ENCODE measurements around the gene C10orf71.

Gene C10orf71, protein sequence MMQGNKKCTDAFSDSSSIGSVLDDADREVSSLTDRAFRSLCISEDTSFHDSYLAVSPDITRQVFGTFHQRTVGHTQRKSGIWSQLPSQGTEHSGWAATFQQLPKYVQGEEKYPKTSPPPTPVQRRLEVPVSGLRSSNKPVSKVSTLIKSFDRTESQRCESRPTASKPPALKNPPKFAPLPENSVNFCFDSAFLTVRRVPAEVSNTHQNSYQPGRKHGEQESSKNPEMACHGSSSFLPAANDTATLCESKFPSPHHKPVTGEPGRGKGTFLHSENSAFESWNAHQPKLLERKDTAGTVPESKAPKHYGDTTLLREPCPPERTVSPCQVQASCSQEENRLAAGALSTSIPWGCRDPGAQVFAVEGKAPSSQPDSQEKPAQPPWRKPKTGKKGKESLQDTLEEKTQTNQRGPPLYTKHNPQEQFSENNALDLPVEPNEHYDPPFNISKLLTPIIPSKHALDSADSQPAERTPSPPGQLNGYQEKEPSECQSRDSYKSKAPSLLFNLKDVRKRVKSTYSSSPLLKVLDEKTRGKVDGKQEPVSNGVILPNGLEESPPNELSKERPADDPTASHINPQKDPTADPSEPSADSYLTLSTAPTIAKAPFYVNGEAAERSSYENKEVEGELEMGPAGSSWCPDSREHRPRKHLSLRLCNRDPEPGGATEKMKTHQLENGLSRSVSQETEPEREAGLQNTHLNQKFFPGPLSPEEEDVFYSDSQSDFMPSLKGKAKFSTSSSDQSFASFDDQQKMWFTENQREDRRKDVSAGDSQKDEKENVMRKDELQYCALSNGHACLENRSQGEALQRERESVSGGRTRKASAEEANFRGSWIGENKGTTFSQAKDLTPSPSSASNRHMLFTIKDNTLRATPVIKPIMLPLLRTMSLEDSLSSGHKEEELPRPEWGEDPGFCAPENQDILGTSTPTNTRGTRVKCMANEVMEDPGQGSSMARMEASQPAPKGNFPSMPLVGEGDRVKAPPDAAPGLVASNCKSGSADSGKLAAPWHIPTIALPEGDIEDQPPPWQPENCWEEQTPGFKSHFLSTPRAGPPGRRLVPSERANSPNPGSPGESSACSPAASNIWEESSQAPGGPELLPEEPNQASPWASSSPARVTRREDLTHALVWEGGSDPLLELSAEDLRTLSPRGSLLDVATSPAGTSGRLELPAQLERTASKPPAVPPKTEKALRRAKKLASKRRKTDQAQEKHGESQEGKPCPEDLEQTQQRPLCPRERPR (N-terminal part only)

DNA sequence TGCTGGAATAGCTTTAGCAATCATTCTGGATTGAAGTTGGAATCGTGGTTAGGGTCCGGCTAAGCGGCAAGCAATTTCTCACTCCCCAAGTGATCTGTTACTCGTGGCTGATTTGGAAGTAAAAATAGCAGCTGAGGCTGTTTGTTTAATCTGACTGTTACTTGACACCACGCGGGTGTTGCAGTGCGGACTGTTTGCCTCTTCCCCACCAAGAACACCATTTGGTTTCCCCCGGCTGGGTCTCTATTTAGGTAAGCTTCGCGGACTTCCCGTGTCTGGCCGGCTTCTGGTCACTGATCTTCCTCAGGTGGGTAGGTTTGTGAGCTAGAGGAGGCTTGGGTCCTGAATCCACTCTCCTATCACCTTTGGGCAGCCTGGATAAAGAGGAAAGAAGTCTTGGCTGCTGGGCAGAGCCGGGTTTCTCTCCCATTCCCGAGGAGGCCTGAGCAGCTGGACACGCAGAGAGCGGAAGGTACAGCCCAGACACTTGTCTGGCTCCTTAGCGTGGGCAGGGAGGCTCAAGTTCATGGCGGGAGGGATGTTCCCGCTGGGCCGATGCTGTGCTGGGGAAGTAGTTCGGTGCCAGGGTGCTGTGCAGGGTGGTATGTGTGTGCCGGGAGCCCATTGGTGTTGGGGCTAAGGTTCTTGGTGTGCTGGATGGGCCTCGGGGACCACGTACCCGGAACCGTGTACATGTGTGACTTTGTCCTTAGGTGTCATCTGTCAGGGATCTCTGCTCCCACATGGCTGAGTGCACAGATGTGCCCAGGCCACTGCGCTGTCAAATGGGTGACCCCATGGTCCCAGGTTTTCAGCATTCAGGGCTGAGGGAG is at the start of gene C10orf71:
TSS of gene C10orf71 (plus strand) at position 188 of the 833 bp plus-strand sequence. CDS start 23,376 bp downstream, outside the sequence.
- DNase-seq = no peak

DNA sequence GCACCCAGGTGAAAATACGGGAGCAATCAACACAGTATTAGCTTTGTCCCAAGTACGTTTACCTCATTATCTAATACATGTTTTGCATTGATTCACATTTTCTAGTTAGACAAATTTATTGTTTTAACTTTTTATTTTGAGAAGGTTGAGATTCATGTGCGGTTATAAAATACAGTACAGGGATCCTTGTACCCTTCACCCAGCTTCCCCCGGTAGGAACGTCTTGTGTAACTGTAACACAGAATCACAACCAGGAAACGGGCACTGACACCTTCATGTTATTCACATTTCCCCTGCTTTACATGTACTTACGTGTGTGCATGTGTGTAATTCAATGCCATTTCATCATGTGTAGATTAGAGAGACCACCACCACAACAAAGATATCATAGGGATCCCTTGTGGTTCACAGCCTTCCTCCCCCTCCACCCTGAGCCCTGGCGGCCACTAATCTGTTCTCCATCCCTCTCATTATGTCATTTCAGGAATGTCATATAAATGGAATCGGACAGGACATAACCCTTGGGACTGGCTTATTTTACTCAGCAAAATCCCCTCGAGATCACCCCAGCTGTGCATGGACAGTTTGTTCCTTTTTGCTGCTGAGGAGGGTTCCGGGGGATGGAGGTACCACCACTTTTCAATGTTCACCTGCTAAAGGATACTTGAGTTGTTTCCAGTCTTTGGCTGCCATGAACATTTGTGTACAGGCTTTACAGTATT is 46.5 kb upstream of the C10orf71 start:
- DNase-seq = no peak

DNA sequence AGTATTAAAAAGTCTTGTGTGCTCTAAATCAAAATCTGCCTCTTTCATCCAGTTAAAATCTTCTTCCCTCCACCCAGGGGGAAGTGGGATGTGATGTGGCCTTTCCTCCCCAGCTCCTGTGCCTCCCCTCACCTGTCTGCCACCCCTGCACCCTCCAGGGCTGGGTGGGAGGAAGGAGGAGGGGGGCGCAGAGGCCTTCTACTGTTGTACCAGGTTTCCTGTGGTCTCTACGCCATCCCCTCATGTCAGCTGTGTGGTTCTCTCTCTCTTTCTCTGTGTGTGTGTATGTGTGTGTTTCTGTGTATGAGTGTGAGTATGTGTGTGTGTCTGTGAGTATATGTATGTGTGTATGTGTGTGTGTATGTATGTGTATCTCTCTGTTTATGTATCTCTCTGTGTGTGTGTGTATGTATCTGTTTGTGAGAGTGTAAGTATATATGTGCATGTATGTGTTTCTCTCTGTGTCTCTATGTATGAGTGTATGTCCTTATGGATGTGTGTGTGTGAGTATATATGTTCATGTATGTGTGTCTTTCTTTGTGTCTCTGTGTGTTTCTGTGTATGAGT is 45.5 kb upstream of the C10orf71 start:
- DNase-seq = no peak

DNA sequence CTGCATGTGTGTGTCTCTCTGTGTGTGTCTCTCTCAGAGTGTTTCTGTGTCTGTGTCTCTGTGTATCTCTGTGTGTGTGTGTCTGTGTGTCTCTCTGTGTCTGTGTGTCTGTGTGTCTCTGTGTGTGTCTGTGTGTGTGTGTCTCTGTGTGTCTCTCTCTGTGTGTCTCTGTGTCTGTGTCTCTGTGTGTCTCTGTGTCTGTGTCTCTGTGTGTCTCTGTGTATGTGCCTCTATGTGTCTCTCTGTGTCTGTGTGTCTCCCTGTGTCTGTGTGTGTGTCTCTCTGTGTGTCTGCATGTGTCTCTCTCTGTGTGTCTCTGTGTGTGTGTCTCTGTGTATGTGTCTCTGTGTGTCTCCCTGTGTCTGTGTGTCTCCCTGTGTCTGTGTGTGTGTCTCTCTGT is 44.8 kb upstream of the C10orf71 start:
- no peak for DNase-seq

DNA sequence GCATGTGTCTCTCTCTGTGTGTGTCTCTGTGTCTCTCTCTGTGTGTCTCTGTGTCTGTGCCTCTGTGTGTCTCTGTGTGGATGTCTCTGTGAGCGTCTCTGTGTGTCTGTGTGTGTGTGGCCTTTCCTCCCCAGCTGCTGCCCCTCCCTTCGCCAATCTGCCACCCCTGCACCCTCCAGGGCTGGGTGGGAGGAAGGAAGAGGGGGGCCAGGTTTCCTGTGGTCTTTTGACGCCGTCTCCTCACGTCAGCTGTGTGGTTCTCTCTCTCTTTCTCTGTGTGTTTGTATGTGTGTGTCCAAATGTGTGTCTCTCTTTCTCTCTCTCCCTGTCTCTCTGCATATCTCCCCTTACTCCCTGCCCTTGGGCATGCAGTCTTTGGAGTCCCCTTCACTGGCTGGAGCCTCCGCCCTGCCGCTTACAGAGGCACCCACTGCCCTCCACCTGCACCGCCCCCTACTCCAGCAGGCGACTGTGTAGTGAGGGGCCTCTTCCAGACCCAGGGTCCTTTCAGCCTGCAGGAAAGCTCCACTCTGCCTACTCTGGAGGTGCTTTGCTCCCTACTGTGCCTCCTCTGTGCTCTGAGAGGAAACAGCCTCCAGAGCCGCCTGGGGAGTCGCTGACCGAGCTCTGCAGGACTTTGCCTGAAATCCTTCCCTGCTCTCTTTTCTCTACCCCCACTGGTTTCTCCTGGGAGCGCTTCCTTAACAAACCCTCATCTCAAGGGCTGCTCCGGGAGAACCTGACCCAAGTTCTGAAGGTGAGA is 44.2 kb upstream of the C10orf71 start:
- no peak for DNase-seq

DNA sequence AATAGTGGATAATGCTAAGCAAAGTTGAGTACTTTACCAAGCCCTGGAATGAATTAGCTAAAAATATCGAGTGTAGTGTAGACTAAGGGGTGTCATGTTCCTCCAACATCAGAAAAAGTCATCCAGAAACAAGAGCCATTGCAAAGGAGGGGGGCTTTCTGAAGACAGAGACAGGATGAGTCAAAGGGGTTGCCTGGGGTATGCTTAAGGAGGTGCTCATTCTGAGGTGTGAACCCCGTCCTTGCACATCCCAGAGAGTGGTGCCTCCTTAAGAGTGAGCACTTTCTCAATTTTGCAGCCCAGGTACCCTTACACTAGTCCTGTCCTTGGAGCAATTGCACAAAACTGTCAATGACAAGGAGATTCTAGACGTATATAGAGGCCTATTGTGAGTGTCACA is 43.1 kb upstream of the C10orf71 start:
- DNase-seq = no peak

DNA sequence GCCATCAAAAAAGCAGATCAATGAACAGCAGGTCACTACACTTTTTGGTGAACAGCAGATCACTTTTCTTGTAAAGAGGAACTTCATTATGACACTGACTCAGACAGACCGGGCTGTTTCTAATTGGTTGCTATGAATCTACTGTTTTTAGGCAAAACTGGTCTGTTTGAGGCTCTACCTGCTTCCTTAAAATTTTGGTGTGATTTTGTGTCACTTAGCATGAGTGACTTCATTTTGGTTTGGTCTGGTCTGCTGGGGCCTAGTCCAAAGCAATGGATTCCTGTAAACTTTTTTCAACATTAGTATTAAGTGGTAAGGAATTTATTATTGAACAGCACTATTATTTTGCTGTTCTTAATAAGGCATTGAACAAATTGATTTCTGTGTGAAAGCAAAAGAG is 41.8 kb upstream of the C10orf71 start:
- DNase-seq = no peak

DNA sequence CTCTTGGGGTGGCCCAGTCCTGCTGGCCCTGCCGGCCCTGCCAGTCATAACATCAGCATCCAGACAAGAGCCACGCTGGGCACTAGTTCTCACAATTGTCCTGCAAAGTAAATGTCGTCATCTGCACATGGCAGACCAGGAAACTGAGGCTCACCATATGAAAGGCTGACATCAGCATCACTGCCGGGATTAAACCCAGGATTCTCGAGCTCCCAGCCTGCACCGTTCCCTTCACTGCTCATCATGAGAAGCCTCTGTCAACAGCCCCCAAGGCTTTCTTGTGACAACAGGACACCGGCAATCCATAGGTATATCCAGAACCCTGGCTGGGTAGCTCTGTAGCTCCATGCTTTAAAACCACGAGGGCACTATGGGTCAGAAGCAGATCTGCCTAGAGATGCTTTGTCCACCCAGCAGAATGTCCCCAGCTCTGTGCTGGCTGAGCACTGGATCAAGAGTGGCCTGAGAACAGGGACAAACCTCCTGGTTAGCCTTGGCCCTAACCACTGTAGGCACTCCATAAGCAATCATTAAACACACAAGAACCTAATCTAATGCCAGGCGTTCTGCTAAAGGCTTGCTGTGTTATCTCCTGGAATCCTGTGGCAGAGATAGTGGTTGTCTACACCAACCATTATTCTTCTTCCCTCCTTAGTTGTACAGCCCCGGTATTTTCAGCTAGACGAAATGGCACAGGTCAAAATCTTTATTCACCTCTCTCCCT is 41.2 kb upstream of the C10orf71 start:
- no peak for DNase-seq

DNA sequence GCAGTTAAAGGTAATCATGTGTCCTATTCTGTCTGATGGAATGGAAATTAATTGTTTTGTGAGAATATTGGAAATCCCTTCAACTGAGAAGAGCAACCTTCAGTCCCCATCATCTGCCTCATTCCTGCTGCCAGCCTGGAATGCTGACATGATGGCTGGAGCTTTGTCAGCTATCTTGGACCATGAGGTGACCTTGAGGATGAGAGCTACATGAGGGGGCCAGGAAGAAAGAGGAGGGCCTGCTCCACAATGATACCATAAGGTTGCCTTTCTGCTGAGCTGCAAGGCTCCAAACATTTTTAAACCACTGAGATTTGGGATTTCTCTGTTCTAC is 40.7 kb upstream of the C10orf71 start:
- DNase-seq = no peak

DNA sequence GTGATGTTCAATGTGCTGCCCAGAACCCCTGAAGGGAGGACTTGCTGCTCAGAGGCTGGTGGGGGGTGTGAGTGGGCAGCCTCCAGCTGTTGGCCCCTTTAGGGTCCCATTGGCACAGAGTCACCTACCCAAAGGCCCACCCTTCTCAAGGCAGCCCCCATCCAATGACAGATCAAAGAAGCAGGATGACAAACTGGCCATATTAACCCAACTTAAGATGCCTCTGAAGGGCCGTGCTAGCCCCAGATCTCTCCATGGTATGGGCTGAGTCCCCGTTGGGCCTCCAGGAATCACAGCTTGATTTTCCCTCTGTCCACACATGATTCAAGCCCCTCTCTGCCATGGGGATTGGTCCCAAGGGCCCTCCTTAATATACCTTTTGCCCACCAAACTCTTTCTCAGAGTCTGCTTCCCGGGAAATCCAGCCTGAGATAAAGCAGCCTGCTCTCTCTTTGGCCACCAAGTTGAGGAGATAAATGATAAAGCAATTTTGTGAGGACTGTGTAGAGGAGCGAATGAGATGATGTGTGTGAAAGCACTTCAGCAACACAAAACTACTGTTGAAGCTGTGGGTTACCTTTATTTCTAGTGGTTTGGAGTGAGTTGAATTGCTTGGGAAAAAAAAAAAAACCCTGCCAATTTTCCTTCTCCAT is 38.2 kb upstream of the C10orf71 start:
- no peak for DNase-seq

DNA sequence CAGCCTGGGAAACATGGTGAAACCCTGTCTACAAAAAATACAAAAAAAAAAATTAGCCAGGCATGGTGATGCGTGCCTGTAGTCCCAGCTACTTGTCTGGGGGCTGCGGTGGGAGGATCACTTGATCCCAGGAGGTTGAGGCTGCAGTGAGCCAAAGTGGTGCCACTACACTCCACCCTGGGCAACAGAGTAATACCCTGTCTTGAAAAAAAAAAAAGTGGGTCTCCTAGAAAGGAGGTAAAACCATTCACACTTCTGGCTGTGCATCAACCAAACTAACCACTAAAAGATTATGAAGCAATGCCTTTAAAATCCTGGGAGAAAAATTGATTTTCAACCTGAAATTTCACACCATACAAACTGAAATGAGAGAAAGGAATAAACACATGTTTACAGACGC is 35.4 kb upstream of the C10orf71 start:
- no peak for DNase-seq

DNA sequence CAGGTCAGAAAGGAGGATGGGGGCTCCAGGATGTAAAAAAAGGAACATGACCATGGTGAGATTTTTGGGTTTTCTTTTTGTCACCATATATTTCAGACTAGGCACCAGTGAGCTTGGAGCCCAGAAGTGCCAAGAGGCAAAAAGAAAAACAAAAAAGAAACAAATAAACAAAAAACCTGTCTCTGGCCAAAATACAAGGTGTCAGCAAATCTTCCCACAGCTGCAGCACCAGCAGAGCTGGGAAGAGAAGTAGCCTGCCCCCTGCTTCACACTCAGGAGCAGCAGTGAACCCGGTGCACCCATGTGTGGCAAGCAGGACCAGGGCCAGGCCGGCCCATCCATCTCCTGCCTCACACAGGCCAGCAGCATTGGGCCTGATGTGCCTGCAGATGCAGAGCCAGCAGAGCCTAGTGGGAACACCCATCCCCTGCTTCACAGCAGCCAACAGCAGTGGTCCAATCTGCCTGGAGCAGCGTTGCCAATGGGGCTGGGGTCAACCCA is 34.7 kb upstream of the C10orf71 start:
- DNase-seq = no peak

DNA sequence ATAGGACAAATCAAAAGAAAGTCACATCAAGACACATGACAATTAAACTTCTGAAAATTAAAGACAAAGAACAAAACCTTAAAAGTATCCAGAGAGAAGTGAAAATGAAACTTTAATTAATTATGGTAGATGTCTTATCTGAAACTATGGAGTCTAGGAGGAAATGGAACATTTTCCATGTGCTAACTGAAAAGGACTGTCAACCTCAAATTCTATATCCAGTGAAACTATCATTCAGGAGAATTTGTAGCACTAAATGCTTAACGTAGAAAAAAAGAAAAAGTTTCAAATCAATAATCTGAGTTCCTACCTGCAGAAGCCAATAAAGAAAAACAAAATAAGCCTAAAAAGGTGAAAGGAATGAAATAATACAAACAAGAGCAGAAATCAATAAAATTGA is 33.1 kb upstream of the C10orf71 start:
- no peak for DNase-seq

DNA sequence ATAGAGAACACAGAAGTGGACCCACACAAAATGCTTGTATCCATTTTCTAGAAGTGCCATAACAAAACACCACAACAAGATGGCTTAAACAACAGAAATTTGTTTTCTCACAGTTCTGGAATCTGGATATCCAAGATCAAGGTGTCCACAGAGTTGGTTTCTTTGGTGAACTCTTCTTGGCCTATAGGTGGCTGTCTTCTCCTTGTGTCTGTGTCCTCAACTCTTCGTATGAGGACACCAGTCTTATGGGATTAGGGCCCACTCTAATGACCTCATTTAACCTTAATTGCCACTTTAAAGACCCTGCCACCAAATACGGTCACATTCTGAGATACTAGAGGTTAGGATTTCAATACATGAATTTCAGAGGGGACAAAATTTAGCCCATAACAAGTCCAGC is 30.8 kb upstream of the C10orf71 start:
- no peak for DNase-seq

DNA sequence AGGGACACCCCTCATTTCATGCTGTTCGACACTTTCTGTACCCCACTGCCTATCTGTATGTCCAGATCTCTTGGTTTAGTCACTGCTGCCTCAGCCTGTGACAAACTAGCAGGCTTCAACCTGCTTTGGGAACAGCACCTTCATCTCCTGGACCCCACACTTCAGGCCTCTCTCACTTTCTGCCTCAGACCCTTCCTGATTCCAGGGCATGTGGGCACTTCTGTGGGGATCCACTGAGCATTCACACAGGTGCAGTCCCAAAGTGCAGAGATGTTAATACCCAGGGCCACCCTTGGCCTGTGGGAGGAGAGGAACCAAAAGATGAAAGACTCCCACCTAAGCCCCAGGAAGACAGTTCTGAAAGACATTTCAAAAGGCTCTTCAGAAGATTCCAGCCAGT is 29.4 kb upstream of the C10orf71 start:
- DNase-seq = no peak

DNA sequence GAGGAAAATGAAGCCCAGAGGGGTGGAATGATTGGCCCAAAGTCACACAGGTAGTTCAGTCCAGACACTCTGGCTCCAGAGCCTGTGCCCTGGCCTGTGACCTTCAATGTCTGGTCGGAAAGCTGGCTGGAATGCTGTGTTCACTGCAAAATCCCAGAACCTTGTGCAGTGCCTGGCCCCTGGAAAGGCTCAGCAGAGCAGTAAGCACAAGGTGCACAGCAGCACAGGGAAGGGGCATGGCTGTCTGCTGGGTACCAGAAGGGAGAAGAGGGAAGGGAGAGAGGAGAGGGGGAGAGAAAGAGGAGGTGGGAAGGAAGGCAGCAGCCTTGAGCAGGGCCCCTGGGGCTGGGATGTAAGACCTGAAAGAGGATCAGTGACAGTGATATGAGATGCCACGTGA is 28.4 kb upstream of the C10orf71 start:
- DNase-seq = no peak

DNA sequence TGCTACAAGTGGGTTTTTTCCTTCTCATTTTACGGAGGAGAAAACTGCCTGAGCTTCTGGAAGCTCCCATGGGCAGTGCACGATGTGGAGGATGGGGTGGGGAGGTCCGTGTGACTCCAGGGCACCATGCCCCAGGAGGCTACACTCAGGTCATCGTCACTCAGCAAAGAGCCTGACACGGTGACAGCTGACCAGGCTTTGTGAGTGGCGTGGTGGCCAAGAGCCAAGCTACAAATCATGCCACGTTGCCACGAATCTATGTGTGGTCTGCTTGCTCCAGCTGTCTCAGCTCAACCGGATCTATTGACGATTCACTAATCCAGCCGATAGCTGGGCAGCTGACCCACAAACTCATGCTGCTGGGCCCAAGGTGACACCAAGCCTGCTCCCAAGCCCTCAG is 27.6 kb upstream of the C10orf71 start:
- DNase-seq = no peak

DNA sequence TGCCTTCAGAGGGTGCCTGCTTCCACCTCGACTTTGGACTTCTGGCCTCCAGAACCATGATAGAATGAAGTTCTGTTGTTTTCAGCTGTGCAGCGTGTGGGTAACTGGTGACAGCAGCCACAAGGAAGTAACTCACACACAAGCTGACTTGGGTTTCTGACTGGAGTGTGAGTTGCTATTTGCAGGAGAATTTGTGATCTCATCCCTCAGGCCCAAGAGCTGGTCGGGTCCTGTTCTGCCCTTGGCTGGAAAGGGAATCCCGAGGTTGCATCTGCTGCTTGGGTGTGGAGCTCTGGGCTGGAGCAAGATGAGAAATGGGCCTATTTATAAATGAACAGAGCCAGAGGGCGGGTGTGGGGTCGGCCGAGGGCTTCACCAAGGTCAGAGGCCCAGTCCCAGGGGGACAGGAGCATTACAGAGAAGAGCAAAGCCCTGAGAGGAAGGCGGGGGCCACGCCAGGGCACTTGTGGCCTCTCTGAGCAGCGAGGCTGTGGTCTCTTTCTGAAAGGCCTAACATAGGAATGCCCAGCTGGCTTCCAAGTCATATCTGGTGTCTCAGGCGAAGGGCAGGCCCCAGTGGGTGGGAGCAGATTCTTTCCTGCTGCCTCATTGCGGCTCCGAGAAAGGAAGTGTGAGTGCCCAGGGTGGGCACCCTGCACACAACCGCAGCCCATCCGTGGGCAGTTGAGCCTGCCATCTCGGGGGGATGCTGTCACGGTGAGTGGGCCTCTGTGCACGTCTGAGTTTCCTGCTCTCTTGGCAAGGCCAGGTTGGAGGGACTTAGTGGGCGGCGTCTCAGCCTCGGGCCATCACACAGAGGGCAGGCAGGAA is 26.5 kb upstream of the C10orf71 start:
- no peak for DNase-seq

All from activated CD4-positive, alpha-beta T cell treated with anti-CD3 and anti-CD28 coated beads, Interleukin-2, amount 50 U/mL, for 16 hours (primary cell).